ENCODE measurements around the gene FNDC3B.
"Not testable (repeated sequence)": the region's sequence is repeated elsewhere in the genome, so short reads cannot be mapped to it uniquely, and the experiment has no call there.

FNDC3B gene

GRCh38 chr3:172030181-172030580, 9.2 kb upstream of the FNDC3B start:
- in situ Hi-C loops (cut with HindIII; ENCODE audit: low sequenced_read_pairs): no loop called here

- in situ Hi-C loops (cut with HindIII; ENCODE audit: low sequenced_read_pairs): no loop called here
Measured at GRCh38 chr3:172031996-172032395, 7.4 kb upstream of the FNDC3B start.

- in situ Hi-C loops (cut with HindIII; ENCODE audit: low sequenced_read_pairs): no loop called here
Measured at GRCh38 chr3:172033396-172033795, 6.0 kb upstream of the FNDC3B start.

- in situ Hi-C loops (cut with HindIII; ENCODE audit: low sequenced_read_pairs): no loop called here
Measured at GRCh38 chr3:172034786-172035685, 4.3 kb upstream of the FNDC3B start.

GRCh38 chr3:172036541-172037215, 2.7 kb upstream of the FNDC3B start:
- in situ Hi-C loops (cut with HindIII; ENCODE audit: low sequenced_read_pairs): no loop called here

- in situ Hi-C loops (cut with HindIII; ENCODE audit: low sequenced_read_pairs): no loop called here
Measured at GRCh38 chr3:172038798-172039435, 461 bp upstream of the FNDC3B start.

GRCh38 chr3:172040078-172040980, 951 bp downstream of the FNDC3B start:
- in situ Hi-C loops (cut with HindIII; ENCODE audit: low sequenced_read_pairs): no loop called here

- in situ Hi-C loops (cut with HindIII; ENCODE audit: low sequenced_read_pairs): no loop called here
Measured at GRCh38 chr3:172040981-172041963, 1.9 kb downstream of the FNDC3B start.

GRCh38 chr3:172042136-172042662, 2.8 kb downstream of the FNDC3B start:
- in situ Hi-C loops (cut with HindIII; ENCODE audit: low sequenced_read_pairs): no loop called here

GRCh38 chr3:172042663-172043179, 3.3 kb downstream of the FNDC3B start:
- in situ Hi-C loops (cut with HindIII; ENCODE audit: low sequenced_read_pairs): not testable (repeated sequence)

- in situ Hi-C loops (cut with HindIII; ENCODE audit: low sequenced_read_pairs): no loop called here
Measured at GRCh38 chr3:172043233-172043632, 3.9 kb downstream of the FNDC3B start.

- in situ Hi-C loops (cut with HindIII; ENCODE audit: low sequenced_read_pairs): no loop called here
Measured at GRCh38 chr3:172043766-172044165, 4.4 kb downstream of the FNDC3B start.

- in situ Hi-C loops (cut with HindIII; ENCODE audit: low sequenced_read_pairs): no loop called here
Measured at GRCh38 chr3:172044833-172045585, 5.6 kb downstream of the FNDC3B start.

- in situ Hi-C loops (cut with HindIII; ENCODE audit: low sequenced_read_pairs): no loop called here
Measured at GRCh38 chr3:172046268-172046915, 7.0 kb downstream of the FNDC3B start.

GRCh38 chr3:172047567-172048115, 8.3 kb downstream of the FNDC3B start:
- in situ Hi-C loops (cut with HindIII; ENCODE audit: low sequenced_read_pairs): no loop called here

- in situ Hi-C loops (cut with HindIII; ENCODE audit: low sequenced_read_pairs): no loop called here
Measured at GRCh38 chr3:172048599-172048998, 9.2 kb downstream of the FNDC3B start.

- in situ Hi-C loops (cut with HindIII; ENCODE audit: low sequenced_read_pairs): no loop called here
Measured at GRCh38 chr3:172051310-172051956, 12.1 kb downstream of the FNDC3B start.

Measured in DLD1 (cell line).